ENCODE data around the gene CATSPERE.

- no peak for TF ChIP-seq CTCF (IDR thresholded peaks at IDR 0.05)
- no peak for TF ChIP-seq POLR2A (IDR thresholded peaks at IDR 0.05)
Measured at GRCh38 chr1:244515680-244516079, 54.6 kb downstream of the CATSPERE start.
